Immature natural killer cell (primary cell): ENCODE results near the gene SMIM10L1. TPM values are rescaled to one million over a fixed set of nuclear protein-coding genes. Genes with fewer than 3 reads are reported as not detected.

Source experiments
- DNase-seq, 3 donors: peaks; one replicate each; pipeline ENCODE4 v3.0.0; 2022; ENCODE audit warnings: mixed read lengths in 1 of 3
- H3K27ac Mint-ChIP-seq, 6 donors: one replicate each; pipeline ENCODE4 v1.8.0; 2020; ENCODE audit warnings: mixed read lengths in 6 of 6, mild to moderate bottlenecking in 5 of 6, inconsistent platforms in 4 of 6, moderate library complexity in 3 of 6
- H3K27me3 Mint-ChIP-seq, 3 donors: one replicate each; pipeline ENCODE4 v1.8.0; 2020 to 2021; ENCODE audit warnings: low read depth in 3 of 3, mild to moderate bottlenecking in 3 of 3, mixed read lengths in 3 of 3, moderate library complexity in 3 of 3, inconsistent platforms in 1 of 3
- H3K36me3 Mint-ChIP-seq, 3 donors: one replicate each; pipeline ENCODE4 v1.8.0; 2020; ENCODE audit warnings: mixed read lengths in 3 of 3, inconsistent platforms in 2 of 3, mild to moderate bottlenecking in 2 of 3
- H3K4me1 Mint-ChIP-seq, 2 donors: one replicate each; pipeline ENCODE4 v1.8.0; 2020; ENCODE audit warnings: inconsistent platforms in 2 of 2, mild to moderate bottlenecking in 2 of 2, mixed read lengths in 2 of 2, moderate library complexity in 1 of 2
- H3K4me3 Mint-ChIP-seq, 5 donors: one replicate each; pipeline ENCODE4 v1.8.0; 2020; ENCODE audit warnings: mild to moderate bottlenecking in 5 of 5, mixed read lengths in 5 of 5, inconsistent platforms in 3 of 5, moderate library complexity in 3 of 5
- H3K9me3 Mint-ChIP-seq, 6 donors: one replicate each; pipeline ENCODE4 v1.8.0; 2020; ENCODE audit warnings: mild to moderate bottlenecking in 6 of 6, mixed read lengths in 6 of 6, inconsistent platforms in 4 of 6, moderate library complexity in 3 of 6
- polyA plus RNA-seq, 3 donors: library from polyadenylated mRNA; unstranded; fragments of 300-500 nt; fragmentation: Illumina TruSeq; gene quantifications; one replicate each; pipeline ENCODE4 v1.2.3, GENCODE V29; 2021

The SMIM10L1 gene
- polyA plus RNA-seq = 10 to 100 TPM in 2 of 3 donors, 1 to 10 TPM in 1; 8.8 to 12.9 (median 12.8) TPM

GRCh38 chr12:11171145-11171968 lies at the start of gene SMIM10L1:
SMIM10L1 (plus strand) TSS chr12:11171194; CDS start chr12:11171357, 163 bp downstream.
- peak within 1 kb of the TSS; percentile 98 to 100 (median 98) for H3K27ac Mint-ChIP-seq
- H3K9me3 Mint-ChIP-seq = no peaks in the 10 kb centered on the region
- peak; percentile 82 to 87 (median 87) for DNase-seq
- peak within 1 kb of the TSS; percentile 97 to 100 (median 99) for H3K4me3 Mint-ChIP-seq
- peaks cover 0 to 5% (median 2%) of the 10 kb centered on the region in 3 donors for H3K27me3 Mint-ChIP-seq
- H3K4me1 Mint-ChIP-seq = peaks cover 57 to 85% of the 10 kb centered on the region in 2 donors
- peaks cover 4 to 14% (median 13%) of the 10 kb centered on the region in 3 donors for H3K36me3 Mint-ChIP-seq

DNA sequence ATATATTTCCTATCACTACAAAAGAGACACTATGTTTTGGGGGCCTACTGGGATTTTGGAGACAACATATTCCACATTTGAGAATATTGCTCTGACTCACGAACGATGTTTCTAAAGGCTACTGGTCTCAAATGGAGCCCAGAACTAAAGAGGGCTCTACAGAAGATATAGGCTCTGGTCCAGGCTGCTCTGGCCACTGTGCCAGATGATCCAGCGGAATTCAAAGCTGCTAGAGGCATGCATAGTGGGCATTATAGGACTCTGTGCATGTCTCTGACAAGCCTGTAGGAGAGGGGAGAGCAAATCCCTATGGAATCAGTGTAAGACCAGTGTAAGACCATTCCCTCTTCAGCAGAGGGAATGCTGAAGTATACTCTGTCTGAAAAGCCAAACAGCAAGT lies 40.6 kb upstream of the SMIM10L1 start:
- DNase-seq = no peak
- Mint-ChIP-seq H3K27me3 (no peaks in the 10 kb centered on the region), H3K4me3 (no peak overlapping the region), H3K4me1 (peaks cover 8 to 66% of the 10 kb centered on the region in 2 donors), H3K36me3 (peaks cover 3 to 13% (median 6%) of the 10 kb centered on the region in 3 donors), H3K27ac (no peak overlapping the region), H3K9me3 (no peaks in the 10 kb centered on the region)

GRCh38 chr12:11130999-11131398 lies 40.0 kb upstream of the SMIM10L1 start:
- no peak for DNase-seq
- no peaks in the 10 kb centered on the region for H3K27me3 Mint-ChIP-seq
- H3K27ac Mint-ChIP-seq = peak overlapping the region in 2 of 6 donors; percentile 19 to 59
- H3K4me3 Mint-ChIP-seq = no peak overlapping the region
- H3K4me1 Mint-ChIP-seq = peaks cover 8 to 72% of the 10 kb centered on the region in 2 donors
- peaks cover 3 to 13% (median 6%) of the 10 kb centered on the region in 3 donors for H3K36me3 Mint-ChIP-seq
- no peaks in the 10 kb centered on the region for H3K9me3 Mint-ChIP-seq

DNA sequence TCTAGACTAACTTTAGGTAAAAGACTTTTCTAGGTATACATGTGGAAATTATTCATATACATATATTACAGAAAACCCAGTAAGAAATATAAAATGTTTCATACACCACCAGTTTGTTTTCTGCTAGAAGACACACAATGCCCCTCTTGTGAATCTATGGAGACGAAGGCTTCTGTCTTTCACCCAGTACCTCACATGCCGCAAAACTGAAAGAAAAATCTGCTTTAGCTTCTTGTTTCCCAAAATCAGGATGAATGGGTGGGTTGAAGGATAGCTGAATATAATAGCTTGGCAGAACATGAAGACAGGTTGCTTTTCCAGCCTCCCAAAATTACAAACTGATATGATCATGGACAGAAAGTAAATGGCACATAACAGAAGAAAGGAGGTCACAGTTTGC lies 37.8 kb upstream of the SMIM10L1 start:
- H3K36me3 Mint-ChIP-seq = peaks cover 0 to 8% (median 0%) of the 10 kb centered on the region in 3 donors
- H3K4me3 Mint-ChIP-seq = no peak overlapping the region
- H3K9me3 Mint-ChIP-seq = no peaks in the 10 kb centered on the region
- H3K27ac Mint-ChIP-seq = no peak overlapping the region
- no peak for DNase-seq
- peaks cover 8 to 83% of the 10 kb centered on the region in 2 donors for H3K4me1 Mint-ChIP-seq
- no peaks in the 10 kb centered on the region for H3K27me3 Mint-ChIP-seq

- H3K27ac Mint-ChIP-seq = no peak overlapping the region
- DNase-seq = no peak
- H3K4me1 Mint-ChIP-seq = peaks cover 8 to 78% of the 10 kb centered on the region in 2 donors
- H3K27me3 Mint-ChIP-seq = no peaks in the 10 kb centered on the region
- H3K36me3 Mint-ChIP-seq = peaks cover 0 to 5% (median 0%) of the 10 kb centered on the region in 3 donors
- H3K4me3 Mint-ChIP-seq = no peak overlapping the region
- no peaks in the 10 kb centered on the region for H3K9me3 Mint-ChIP-seq
These were observed 37.2 kb upstream of the SMIM10L1 start for GRCh38 chr12:11133816-11134215.

DNA sequence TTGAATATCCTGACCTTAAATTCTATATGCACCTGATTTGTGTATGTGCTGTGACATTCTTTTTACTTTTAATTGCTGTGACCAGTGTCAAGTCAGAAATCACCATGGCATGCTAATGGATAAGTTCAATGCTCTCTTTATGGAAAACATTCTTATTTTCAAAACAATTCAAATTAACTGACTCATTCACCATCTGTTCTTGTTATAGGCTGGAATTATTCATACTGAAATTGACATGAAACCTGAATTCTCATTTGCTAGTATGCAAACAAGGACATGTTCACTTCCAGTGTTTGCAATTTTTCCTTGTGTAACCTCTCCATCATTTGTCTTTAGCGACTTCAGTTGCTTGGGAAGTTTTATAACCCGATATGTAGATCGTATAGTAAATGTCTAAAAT lies 36.7 kb upstream of the SMIM10L1 start, which contains the start of gene TAS2R30:
TSS of gene TAS2R30 (minus strand) at position 340 of the 400 bp plus-strand sequence. CDS start 400 bp downstream, outside the sequence.
- Mint-ChIP-seq H3K4me3 (no peak within 1 kb of the TSS), H3K27me3 (no peaks in the 10 kb centered on the region), H3K36me3 (peaks cover 0 to under 1% (median 0%) of the 10 kb centered on the region in 3 donors), H3K4me1 (peaks cover 8 to 74% of the 10 kb centered on the region in 2 donors), H3K27ac (no peak within 1 kb of the TSS), H3K9me3 (no peaks in the 10 kb centered on the region)
- DNase-seq = no peak

- Mint-ChIP-seq H3K36me3 (no peaks in the 10 kb centered on the region), H3K9me3 (no peaks in the 10 kb centered on the region), H3K4me3 (no peak overlapping the region), H3K27me3 (no peaks in the 10 kb centered on the region), H3K4me1 (peaks cover 4 to 68% of the 10 kb centered on the region in 2 donors), H3K27ac (no peak overlapping the region)
- DNase-seq = no peak
These were observed 34.9 kb upstream of the SMIM10L1 start for GRCh38 chr12:11136075-11136474.

DNA sequence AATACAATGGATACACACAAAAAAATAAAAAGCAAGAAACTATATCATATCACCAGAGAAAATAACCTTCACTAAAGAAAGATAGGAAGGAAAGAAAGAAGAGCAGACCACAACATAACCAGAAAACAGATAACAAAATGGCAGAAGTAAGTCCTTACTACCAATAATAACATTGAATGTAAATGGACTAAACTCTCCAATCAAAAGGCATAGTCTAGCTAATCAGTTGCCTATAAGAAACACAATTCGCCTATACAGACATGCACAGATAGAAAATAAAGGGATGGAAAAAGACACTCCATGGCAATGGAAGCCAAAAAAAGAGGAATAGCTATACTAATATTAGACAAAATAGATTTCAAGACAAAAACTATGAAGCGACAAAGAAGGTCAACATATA lies 27.6 kb upstream of the SMIM10L1 start:
- Mint-ChIP-seq H3K4me1 (peaks cover 8 to 37% of the 10 kb centered on the region in 2 donors), H3K4me3 (no peak overlapping the region), H3K27ac (peak overlapping the region in 1 of 6 donors; percentile 10), H3K9me3 (peaks cover 0 to 5% (median 0%) of the 10 kb centered on the region in 6 donors), H3K27me3 (peaks cover 0 to 1% (median 0%) of the 10 kb centered on the region in 3 donors), H3K36me3 (peaks cover 0 to 17% (median 12%) of the 10 kb centered on the region in 3 donors)
- DNase-seq = no peak

GRCh38 chr12:11144297-11144696 lies 26.7 kb upstream of the SMIM10L1 start:
- Mint-ChIP-seq H3K36me3 (peaks cover 0 to 17% (median 12%) of the 10 kb centered on the region in 3 donors), H3K4me1 (peaks cover 10 to 37% of the 10 kb centered on the region in 2 donors), H3K27ac (no peak overlapping the region), H3K4me3 (no peak overlapping the region), H3K9me3 (peaks cover 0 to 5% (median 0%) of the 10 kb centered on the region in 6 donors), H3K27me3 (peaks cover 0 to 1% (median 0%) of the 10 kb centered on the region in 3 donors)
- DNase-seq = no peak

DNA sequence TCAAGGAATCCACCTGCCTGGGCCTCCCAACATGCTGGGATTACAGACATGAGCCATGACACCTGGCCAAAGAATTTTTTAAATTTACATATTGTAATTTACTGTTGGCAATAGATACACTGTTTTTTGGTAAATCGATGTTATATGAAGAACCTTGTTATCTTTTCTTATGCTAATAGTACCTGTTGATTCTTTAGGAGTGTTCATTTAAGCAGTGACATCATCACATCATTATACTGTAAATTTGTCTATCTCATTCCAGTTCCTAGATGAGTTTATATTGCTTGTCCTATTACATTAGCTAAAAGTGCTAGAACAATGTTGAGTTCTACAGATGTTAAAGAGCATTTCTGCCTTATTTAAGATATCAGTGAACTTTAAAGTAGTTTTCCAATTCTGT lies 23.6 kb upstream of the SMIM10L1 start:
- H3K27me3 Mint-ChIP-seq = peaks cover 0 to 1% (median 0%) of the 10 kb centered on the region in 3 donors
- H3K36me3 Mint-ChIP-seq = peaks cover 7 to 17% (median 15%) of the 10 kb centered on the region in 3 donors
- peaks cover 16 to 27% of the 10 kb centered on the region in 2 donors for H3K4me1 Mint-ChIP-seq
- peaks cover 0 to 5% (median 0%) of the 10 kb centered on the region in 6 donors for H3K9me3 Mint-ChIP-seq
- no peak overlapping the region for H3K4me3 Mint-ChIP-seq
- no peak for DNase-seq
- no peak overlapping the region for H3K27ac Mint-ChIP-seq

DNA sequence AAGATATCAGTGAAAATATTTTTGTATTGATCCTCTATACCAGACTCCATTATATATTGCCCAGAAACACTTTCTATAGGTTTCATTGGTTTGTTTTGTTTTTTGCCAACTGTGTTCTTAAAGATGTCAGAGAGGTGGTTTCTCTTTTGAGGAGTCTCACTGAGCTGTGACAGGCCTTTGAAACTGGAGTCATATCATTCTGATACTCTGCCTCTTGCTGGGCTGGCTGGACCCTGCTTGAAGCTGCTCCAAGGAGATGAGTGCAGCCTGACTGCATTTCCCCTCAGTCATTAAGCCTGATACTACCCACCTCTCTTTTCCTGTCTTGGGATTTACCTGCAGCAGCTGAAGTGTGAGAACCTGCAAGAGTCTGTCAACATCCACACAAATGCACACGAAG lies 20.2 kb upstream of the SMIM10L1 start:
- H3K27me3 Mint-ChIP-seq = no peaks in the 10 kb centered on the region
- H3K9me3 Mint-ChIP-seq = no peaks in the 10 kb centered on the region
- no peak overlapping the region for H3K27ac Mint-ChIP-seq
- H3K4me1 Mint-ChIP-seq = peaks cover 24 to 45% of the 10 kb centered on the region in 2 donors
- DNase-seq = no peak
- H3K4me3 Mint-ChIP-seq = no peak overlapping the region
- peaks cover 6 to 11% (median 7%) of the 10 kb centered on the region in 3 donors for H3K36me3 Mint-ChIP-seq

DNA sequence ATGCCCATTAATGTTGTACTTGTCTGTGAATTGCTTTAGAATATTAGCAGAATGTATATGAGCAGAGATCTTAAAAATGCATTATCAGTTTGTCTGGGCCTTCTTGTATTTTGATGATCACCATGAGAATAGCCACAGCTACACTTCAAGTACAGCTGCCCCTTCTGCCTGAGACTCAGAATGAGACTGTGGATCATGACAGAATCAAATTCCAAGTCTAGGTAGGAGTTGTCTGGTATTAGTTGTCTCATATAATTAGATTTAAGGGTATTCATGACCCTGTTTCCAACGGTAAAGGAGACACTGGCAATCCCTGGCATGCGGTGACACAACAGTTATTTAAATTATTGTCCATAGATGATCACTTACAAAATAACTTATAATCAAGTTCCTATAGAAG lies 18.3 kb upstream of the SMIM10L1 start:
- peaks cover 7 to 12% (median 11%) of the 10 kb centered on the region in 3 donors for H3K36me3 Mint-ChIP-seq
- H3K27me3 Mint-ChIP-seq = no peaks in the 10 kb centered on the region
- H3K4me1 Mint-ChIP-seq = peaks cover 31 to 62% of the 10 kb centered on the region in 2 donors
- H3K4me3 Mint-ChIP-seq = no peak overlapping the region
- peaks cover 0 to 5% (median 0%) of the 10 kb centered on the region in 6 donors for H3K9me3 Mint-ChIP-seq
- no peak for DNase-seq
- H3K27ac Mint-ChIP-seq = no peak overlapping the region

DNA sequence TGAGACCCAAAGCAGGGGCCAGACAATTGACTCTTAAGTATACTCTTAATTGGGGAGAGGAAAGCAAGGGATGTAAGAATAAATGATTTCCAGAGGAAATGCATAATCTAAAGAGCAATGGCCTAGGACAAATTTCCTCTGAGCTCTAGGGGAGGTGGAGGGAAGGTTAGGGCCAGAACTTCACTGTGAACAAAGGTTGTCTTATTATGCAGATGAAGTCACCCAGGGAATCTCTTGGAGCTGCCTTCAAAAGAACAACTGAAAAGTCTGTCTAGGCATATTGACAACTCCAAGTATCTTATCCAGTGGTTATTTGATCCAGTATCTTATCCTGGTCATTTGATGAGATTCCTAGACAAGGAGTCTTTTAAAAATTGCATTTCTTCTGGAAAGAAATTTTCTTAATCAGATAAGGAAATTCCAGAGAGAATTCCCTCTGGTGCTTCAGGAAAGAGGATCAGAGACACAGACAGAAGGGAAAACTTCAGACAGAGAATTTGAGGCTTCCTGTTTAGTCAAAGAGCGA lies 16.5 kb upstream of the SMIM10L1 start:
- H3K4me3 Mint-ChIP-seq = no peak overlapping the region
- no peak overlapping the region for H3K27ac Mint-ChIP-seq
- peaks cover 7 to 12% (median 11%) of the 10 kb centered on the region in 3 donors for H3K36me3 Mint-ChIP-seq

More for the DNA sequence above, 16.5 kb upstream of the SMIM10L1 start:
- DNase-seq = no peak
- Mint-ChIP-seq H3K27me3 (no peaks in the 10 kb centered on the region), H3K4me1 (peaks cover 32 to 79% of the 10 kb centered on the region in 2 donors), H3K9me3 (peaks cover 0 to 5% (median 0%) of the 10 kb centered on the region in 6 donors)
